ENCODE results near the gene AFMID.

Gene AFMID

GRCh38 chr17:78247304-78247703 lies 60.1 kb downstream of the AFMID start (continued):
- TF ChIP-seq ZBTB48 (tag by site-specific recombination; IDR thresholded peaks at IDR 0.05) (no peak), ZNF629 (tag by site-specific recombination; IDR thresholded peaks at IDR 0.05) (no peak), ZNF416 (tag by site-specific recombination; IDR thresholded peaks at IDR 0.05) (no peak), ZNF341 (tag by site-specific recombination; IDR thresholded peaks at IDR 0.05; ENCODE audit: low read depth) (no peak), ZNF239 (tag by site-specific recombination; IDR thresholded peaks at IDR 0.05) (no peak)

GRCh38 chr17:78248051-78248914 lies 61.1 kb downstream of the AFMID start:
- POLR2A ChIA-PET = interaction anchor here (0.8 kb wide), 1 partner anchor 81 kb away, joined by 3 read pairs; no protein-coding TSS in a partner anchor
- Histone ChIP-seq H3K4me1 (ENCODE audit: control insufficient read depth, insufficient read depth, low read length) (no peaks in the 10 kb centered on the region), H3K4me3 (ENCODE audit: low read depth, low read length) (no peak overlapping the region), H3K36me3 (ENCODE audit: control insufficient read depth in 2 of 2, insufficient read depth in 1 of 2, low read length in 2 of 2) (no peaks in the 10 kb centered on the region), H3K27ac (ENCODE audit: extremely low read depth, low read depth, low read length) (no peak overlapping the region), H3K9me3 (ENCODE audit: control insufficient read depth, insufficient read depth, low read depth, low read length) (no peaks in the 10 kb centered on the region)
- TF ChIP-seq ZBTB17 (tag by site-specific recombination; IDR thresholded peaks at IDR 0.05) (no peak), ZNF18 (tag by site-specific recombination; IDR thresholded peaks at IDR 0.05) (no peak), ZBTB20 (tag by site-specific recombination; IDR thresholded peaks at IDR 0.05) (no peak), YY2 (tag by site-specific recombination; IDR thresholded peaks at IDR 0.05) (no peak), ZNF624 (tag by site-specific recombination; IDR thresholded peaks at IDR 0.05) (no peak), ZNF248 (tag by site-specific recombination; IDR thresholded peaks at IDR 0.05) (no peak)
- CTCF ChIA-PET = interaction anchor here (0.5 to 6.1 kb wide), 8 partner anchors 11 to 902 kb away, joined by 3 to 60 read pairs (median 4); no protein-coding TSS in a partner anchor

GRCh38 chr17:78249074-78249817 lies 62.1 kb downstream of the AFMID start:
- CTCF ChIA-PET = interaction anchor here (0.5 to 6.1 kb wide), 22 partner anchors 12 to 833 kb away, joined by 3 to 60 read pairs (median 10); partner anchors contain the start of genes AFMID, BIRC5 and TK1
- Histone ChIP-seq H3K27ac (ENCODE audit: extremely low read depth, low read depth, low read length) (no peak overlapping the region), H3K36me3 (ENCODE audit: control insufficient read depth in 2 of 2, insufficient read depth in 1 of 2, low read length in 2 of 2) (no peaks in the 10 kb centered on the region), H3K4me3 (ENCODE audit: low read depth, low read length) (no peak overlapping the region), H3K4me1 (ENCODE audit: control insufficient read depth, insufficient read depth, low read length) (no peaks in the 10 kb centered on the region), H3K9me3 (ENCODE audit: control insufficient read depth, insufficient read depth, low read depth, low read length) (no peaks in the 10 kb centered on the region)
- POLR2A ChIA-PET = interaction anchor here (0.8 to 1.4 kb wide), 2 partner anchors 23 to 82 kb away, joined by 3 to 4 read pairs; no protein-coding TSS in a partner anchor
- TF ChIP-seq ZFHX2 (tag by site-specific recombination; conservative IDR thresholded peaks at IDR 0.05) (peak; percentile 23; the same call in 1 of the 2 replicates), ZNF26 (tag by site-specific recombination; IDR thresholded peaks at IDR 0.05) (no peak), OSR2 (tag by site-specific recombination; IDR thresholded peaks at IDR 0.05) (no peak), ZNF544 (tag by site-specific recombination; IDR thresholded peaks at IDR 0.05) (no peak), GLIS2 (tag by site-specific recombination; IDR thresholded peaks at IDR 0.05) (0 out of 2 replicates have a peak, but pooled peaks have one; percentile 25), ZNF747 (tag by site-specific recombination; IDR thresholded peaks at IDR 0.05) (no peak), INSM2 (tag by site-specific recombination; IDR thresholded peaks at IDR 0.05) (no peak), ZBTB1 (tag by site-specific recombination; IDR thresholded peaks at IDR 0.05) (no peak), ZNF529 (tag by site-specific recombination; IDR thresholded peaks at IDR 0.05; ENCODE audit: insufficient replicate concordance) (no peak), ZNF16 (tag by site-specific recombination; IDR thresholded peaks at IDR 0.05; ENCODE audit: low read depth) (no peak), ZNF335 (tag by site-specific recombination; conservative IDR thresholded peaks at IDR 0.05) (no peak), ZNF416 (tag by site-specific recombination; IDR thresholded peaks at IDR 0.05) (no peak), ZNF248 (tag by site-specific recombination; IDR thresholded peaks at IDR 0.05) (no peak), ZBTB10 (tag by site-specific recombination; IDR thresholded peaks at IDR 0.05) (no peak), ZNF391 (tag by site-specific recombination; IDR thresholded peaks at IDR 0.05; ENCODE audit: borderline replicate concordance, low read depth) (no peak)
